HG03558 (cell line): ENCODE data around the gene NTN3.
A peak's percentile ranks its signal among the peaks of the same experiment; 100 is the strongest.
"Not testable (repeated sequence)": the region's sequence is repeated elsewhere in the genome, so short reads cannot be mapped to it uniquely, and the experiment has no call there.

Experiments used
- ATAC-seq: cut with Tn5 transposase; IDR thresholded peaks from one replicate; pipeline ENCODE4 v1.9.1; 2021; ENCODE audit warnings: moderate number of reproducible peaks; ENCODE audit not compliant: unreplicated experiment; ENCODE audit errors: extremely low read depth

NTN3 gene

DNA sequence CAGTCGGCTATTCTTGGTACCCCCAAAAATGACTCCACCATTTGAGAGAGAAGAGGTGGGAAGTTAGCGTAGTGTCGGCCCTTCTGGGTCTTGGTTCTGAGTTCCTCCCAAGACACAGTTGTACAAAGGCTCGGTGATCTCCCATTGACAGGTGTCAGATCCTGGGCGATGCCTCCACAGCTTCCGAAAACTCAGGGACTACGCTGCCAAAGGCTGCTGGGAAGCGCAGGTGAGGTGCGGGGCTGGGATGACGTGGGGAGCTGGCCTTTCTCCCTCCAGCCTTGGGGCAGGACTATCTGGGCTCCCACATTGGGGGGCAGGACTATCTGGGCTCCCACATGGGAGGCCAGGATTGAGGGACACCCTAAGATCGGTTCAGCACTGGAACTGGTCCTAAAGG, 31.5 kb upstream of the NTN3 start:
- ATAC-seq: no peak

DNA sequence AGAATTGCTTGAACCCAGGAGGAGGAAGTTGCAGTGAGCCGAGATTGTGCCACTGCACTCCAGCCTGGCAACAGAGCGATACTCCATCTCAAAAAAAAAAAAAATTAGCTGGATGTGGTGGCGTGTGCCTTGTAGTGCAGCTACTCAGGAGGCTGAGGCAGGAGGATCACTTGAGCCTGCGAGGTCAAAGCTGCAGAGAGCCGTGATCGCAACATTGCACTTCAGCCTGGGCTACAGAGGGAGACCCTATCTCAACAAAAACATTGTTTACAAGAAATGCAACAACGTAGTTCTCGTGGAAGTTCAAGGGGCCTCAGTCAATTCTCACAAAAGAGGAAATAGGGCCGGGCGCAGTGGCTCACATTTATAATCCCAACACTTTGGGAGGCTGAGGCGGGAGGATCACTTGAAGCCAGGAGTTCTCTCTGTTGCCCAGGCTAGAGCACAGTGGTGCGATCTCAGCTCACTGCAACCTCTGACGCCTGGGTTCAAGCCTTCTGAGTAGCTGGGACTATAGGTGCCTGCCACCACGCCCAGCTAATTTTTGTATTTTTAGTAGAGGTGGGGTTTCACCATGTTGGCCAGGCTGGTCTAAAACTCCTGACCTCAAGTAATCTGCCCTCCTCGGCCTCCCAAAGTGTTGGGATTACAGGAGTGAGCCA, 29.8 kb upstream of the NTN3 start:
- not testable (repeated sequence) for ATAC-seq

- no peak for ATAC-seq
Observed at GRCh38 chr16:2443555-2443954, 27.5 kb upstream of the NTN3 start.

GRCh38 chr16:2447920-2448583, 23.0 kb upstream of the NTN3 start:
- ATAC-seq: no peak

DNA sequence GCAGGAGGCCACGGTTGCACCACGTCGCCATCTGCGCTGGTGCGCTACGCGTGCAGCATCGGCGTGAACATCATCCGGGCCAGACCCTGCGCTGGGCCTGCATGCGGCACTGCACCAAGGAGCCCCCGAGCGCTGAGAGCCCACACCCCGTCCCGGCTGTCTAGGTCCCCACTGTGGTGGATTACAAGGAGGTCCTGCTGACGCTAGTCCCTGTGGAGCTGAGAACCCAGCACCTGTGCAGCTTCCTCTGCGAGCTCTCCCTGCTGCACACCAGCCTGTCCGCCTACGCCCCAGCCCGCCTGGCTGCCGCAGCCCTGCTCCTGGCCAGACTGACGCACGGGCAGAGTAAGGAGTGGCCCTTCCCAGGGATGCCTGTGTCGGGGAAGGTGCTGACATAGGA, 22.0 kb upstream of the NTN3 start:
- no peak for ATAC-seq

DNA sequence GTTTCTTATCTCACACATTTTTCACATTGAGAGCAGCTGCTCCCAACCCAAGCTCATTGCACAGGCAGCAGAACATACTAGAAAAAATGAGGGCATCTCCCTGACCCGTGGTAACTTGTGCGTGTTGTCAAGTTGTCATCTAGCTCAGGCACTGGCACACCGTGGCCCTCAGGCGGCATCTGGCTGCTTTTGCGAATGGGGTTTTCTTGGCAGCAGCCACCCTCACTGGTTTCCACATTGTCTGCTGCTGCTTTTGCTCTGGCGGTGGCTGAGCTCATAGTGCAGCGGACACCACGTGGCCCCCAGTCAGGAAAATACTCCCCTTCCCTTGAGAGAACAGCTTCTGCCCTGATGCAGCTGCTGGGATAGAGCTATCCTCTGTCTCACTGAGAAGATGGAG, 20.6 kb upstream of the NTN3 start:
- ATAC-seq: no peak

- no peak for ATAC-seq
Observed at GRCh38 chr16:2450975-2451381, 20.1 kb upstream of the NTN3 start.

DNA sequence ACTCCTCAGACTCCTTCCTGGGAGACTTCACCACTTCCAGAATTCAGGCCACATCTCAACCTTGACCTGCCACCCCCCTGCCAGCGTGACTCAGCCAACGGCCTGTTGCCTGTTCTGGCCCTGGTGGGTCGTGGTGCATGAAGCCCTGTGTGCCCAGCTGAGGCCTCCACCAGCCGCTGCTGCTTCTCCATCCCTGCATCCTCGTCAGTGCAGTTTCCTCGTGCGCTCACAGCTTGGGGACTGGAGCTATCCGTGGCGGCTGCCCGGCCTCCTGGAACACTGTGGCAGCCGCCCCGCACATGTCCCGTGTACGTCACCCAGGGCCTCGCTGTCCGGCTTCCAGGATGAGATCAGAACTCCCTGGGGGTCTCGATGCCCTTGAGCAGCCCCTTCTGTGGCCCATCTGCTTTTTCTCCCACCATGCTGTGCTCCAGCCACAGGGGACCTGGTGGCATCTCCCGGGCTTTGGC, 19.2 kb upstream of the NTN3 start:
- ATAC-seq: no peak

DNA sequence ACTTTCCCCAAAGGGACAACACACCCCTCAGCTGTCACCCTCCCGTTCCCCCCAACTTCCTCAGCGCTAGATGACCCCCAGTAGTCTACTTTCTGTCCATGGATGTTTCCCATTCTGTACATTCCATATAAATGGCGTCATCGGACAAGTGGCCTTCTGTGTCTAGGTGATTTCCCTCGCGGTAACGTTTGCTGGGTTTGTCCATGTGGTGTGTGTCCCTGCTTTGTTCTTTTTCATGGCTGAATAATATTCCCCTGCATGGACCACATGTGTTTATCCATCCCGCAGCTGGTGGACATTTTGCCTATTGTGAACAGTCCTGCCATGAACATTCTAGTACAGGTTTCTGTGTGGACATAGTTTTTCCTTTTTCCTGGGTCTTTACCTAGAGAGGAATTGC, 18.4 kb upstream of the NTN3 start:
- ATAC-seq: no peak

- ATAC-seq: no peak
Observed at GRCh38 chr16:2455081-2455845, 15.8 kb upstream of the NTN3 start.

GRCh38 chr16:2456551-2457153, 14.4 kb upstream of the NTN3 start:
- no peak for ATAC-seq

- no peak for ATAC-seq
Observed at GRCh38 chr16:2457267-2457666, 13.8 kb upstream of the NTN3 start.

DNA sequence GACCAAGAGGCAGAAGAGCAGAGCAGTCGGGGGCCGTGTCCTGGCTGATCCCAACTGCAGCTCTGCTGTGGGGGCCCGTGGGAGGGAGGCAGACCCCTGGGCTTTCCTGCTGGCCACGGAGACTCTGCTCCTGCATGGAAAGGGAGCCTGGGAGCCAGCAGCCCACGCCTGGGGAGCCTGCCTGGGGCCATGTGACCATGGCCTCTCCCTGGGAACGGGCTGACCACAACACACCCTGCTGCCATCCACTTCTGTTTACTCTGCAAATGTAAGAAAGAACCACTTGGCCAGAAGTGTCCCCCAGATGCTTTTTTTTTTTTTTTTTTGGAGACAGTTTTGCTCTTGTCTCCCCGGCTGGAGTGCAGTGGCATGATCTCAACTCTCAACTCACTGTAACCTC, 13.2 kb upstream of the NTN3 start:
- ATAC-seq: no peak

DNA sequence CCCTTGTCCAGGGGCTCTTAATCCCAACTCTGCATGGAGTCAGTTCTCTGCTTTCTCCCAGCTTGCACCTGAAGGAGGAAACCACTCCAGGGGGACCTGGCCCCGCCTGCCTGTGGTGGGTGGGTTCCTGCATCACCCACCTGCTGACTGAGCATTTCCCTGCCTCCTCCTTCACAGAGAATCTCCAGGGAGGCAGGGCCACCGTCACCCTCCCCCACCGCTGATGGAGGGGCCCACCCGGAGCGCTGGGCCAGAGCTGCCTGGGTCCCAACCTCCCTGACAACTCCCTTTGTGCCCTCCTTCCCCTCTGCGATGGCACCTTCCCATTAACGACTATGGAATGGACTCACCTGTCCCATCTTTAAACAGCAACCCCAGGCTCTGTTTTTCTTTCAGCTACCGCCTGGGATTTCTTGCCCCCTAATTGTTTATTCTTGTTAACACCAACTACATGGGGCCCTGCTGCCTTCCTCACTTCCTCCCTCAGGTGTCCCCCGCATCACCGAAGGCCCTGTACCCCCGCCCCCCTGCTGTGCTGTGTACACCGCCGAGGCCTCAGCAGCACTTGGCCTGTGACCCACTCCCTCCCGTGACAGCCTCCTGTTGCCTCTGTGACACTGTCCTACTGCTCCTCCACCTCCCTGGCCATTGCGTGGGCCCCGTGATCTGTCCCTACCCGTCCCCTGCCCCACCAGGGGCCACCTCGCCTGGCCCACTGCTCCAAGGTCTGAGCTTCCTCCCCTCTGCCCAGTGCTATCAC, 12.0 kb upstream of the NTN3 start:
- ATAC-seq: no peak

DNA sequence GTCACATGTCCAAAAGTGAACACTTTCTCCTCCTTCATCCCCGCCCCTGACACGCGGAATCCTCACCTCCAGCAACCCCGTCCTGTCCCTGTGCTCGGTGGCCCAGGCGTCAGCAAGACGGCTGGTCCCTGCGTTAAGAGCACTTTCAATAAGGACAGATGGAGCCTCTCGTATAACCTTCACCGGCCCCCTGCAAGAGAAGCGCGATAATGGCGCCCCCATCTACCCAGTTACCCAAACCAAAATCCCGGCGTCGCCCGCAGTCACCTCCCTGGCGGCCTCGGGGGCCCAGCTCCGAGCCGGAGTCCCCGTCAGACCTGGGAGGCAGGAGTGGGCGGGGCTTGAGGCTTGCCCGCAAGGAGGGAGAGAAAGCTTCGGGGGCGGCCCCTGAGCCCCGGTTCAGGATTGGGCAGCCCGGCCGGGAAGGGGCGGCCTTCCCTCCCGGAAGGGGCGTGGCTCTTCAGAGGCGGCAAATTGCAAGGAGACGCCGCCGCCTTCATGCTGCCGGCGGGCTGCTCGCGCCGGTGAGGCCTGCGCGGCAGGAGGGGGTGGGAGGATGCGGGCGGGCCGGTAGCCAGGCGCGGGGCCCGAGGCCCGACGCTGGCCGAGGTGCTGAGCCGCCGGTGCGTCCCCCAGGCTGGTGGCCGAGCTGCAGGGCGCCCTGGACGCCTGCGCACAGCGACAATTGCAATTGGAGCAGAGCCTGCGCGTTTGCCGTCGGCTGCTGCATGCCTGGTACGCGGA, 11.3 kb upstream of the NTN3 start, which contains the start of gene TEDC2:
TSS of gene TEDC2 (plus strand) at position 463 of the 744 bp plus-strand sequence. CDS start at position 499, 36 bp downstream.
- peak; percentile 81 for ATAC-seq

GRCh38 chr16:2460391-2460713, 10.7 kb upstream of the NTN3 start:
- no peak for ATAC-seq

DNA sequence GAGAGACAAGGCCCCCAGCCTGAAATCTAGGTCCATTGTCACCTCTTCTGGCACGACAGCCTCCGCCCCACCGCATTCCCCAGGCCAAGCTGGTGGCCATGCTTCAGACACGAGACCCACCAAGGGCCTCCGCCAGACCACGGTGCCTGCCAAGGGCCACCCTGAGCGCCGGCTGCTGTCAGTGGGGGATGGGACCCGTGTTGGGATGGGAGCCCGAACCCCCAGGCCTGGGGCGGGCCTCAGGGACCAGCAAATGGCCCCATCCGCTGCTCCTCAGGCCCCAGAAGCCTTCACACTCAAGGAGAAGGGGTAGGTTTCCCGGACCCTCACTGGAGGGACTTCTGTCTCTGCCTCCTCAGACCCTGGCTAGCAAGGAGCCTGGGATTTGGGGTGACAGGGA, 10.2 kb upstream of the NTN3 start:
- no peak for ATAC-seq

GRCh38 chr16:2462031-2462866, 8.8 kb upstream of the NTN3 start:
- ATAC-seq: no peak

DNA sequence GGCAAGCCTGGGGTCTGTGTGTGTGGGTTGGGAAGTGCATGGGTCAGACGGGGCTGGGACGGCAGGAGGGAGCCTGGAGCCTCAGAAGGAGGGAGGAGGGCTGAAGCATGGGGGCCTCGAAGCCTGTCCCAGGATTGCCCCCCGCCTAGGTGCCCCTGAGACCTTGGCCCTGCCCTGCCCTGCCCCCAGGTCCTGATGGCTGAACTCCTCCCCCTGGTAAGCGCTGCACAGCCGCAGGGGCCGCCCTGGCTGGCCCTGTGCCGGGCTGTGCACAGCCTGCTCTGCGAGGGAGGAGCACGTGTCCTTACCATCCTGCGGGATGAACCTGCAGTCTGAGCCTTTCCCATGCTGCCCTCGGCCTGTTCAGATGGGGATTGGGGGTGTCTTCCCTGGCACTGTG, 6.8 kb upstream of the NTN3 start:
- ATAC-seq: no peak
